Stimulated activated naive CD4-positive, alpha-beta T cell (primary cell): Measurements from ENCODE around the gene BICDL2.
A peak's percentile ranks its signal among the peaks of the same experiment; 100 is the strongest.

Experiments used
- DNase-seq, 6 experiments: peaks; one replicate each; lab custom pipeline; 2025; lab: John Stamatoyannopoulos, UW

BICDL2 gene

DNA sequence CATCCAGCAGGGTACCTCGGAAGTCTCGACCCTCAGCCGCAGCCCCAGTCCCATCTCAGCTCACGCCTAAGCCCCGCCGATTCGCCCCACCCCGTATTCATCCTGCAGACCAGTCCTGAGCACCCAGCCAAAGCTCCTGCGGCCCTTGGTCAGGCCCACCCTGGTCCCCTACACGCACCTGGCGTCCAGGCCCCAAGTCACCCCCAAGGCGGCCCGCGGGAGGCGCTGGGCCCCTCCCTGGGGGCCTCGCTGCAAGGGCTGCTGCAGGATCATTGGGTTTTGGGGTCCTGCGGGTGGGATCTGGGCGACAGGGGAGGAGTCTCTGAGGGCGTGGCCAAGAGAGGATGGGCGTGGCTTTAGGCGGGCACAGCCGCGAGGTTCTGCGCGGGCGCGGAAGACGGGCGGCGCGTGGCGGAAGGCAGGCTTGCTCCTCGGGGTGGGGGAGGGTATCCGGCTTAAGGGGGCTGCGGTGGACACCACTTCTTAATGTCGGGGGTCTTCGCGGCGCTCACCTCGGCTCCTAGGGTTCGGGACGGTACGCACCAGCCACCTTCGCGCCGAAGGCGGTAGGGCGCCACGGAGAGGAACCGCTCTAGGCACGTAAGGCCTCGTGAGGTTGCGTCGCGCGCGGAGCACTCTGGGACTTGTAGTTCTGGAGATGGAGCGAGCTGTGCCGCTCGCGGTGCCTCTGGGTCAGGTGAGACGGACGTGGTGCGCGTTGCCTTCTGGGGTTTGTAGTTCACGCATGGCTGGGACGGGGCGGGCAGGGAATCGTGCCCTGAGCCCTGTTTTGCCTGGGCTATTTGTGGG, 12.9 kb downstream of the BICDL2 start, which contains the start of the genes HCFC1R1 and THOC6:
HCFC1R1 (minus strand) TSS at position 274 of the 810 bp plus-strand sequence; CDS start at position 273, 1 bp downstream.
THOC6 (plus strand) TSS at position 367 of the 810 bp plus-strand sequence; CDS start at position 659, 292 bp downstream.
- DNase-seq: peak; percentile 90 to 98 (median 94)

DNA sequence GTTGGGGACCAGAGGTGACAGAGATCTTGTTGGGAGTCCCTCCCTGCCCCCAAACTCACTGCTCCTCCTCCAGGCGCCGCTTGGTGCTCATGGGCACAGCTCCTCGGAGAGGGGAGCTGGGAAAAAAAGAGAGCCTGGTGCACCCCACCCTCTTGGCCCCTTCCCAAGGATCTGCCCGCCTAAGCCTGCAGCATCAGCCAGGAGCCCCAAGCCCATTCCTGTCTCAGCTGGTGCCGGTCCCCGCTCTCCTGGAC, 13.4 kb downstream of the BICDL2 start:
- DNase-seq: peak in 2 of 6 experiments; percentile 31 to 60

DNA sequence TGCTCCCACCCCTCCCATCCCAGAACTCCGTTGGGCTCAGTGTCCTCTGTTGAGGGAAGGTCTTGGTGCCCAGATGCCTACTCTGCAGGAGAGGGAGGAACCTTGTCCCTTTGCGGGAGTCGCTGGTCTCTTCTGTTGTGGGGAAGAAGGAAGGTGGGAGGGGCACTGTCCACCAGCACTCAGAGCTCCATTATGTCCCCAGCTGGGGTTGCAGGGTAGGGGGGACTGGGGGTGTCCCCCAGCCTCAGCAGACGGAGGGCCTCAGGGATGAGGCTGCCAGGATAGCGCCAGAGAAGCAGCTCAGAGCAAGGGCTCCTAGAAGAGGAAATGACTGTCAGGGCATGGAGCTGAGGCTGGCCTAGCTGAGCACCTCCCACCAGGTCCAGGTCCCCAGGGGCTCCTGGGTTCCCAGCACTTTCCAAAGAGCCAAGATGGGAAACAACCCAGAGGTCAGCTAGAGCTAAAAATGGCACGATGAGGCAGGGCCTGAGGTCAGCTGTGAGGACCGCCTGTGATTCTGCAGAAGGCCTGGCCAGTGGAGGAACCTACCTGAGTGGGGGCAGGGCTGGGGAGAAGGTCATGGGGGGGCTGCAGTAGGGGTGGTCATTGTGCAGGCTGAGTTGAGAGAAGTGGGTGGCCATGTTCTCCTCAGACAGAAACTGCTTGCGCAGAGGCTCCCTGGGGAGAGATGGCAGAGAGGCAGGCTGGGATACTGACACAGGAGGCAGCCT, 13.9 kb downstream of the BICDL2 start:
- DNase-seq: peak in 2 of 6 experiments; percentile 33 to 46

DNA sequence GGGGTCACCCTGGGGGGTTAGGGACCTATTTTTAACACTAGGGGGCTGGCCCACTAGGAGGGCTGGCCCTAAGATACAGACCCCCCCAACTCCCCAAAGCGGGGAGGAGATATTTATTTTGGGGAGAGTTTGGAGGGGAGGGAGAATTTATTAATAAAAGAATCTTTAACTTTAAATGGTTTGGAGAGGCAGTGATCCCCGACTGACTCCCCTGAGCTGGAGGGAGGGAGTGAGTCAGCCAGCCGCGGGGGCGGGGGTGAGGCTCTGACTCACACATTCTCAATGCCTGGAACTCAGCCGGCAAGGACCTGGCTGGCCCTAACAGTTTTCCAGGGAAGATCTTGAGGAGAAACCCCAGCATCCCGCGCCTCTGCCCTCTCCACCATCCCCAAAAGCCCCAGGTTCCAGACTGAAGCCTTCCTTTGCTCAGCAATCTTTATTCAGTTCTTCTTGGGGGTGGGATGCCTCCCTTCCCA, 14.5 kb downstream of the BICDL2 start:
- peak in 4 of 6 experiments; percentile 21 to 67 (median 46) for DNase-seq

DNA sequence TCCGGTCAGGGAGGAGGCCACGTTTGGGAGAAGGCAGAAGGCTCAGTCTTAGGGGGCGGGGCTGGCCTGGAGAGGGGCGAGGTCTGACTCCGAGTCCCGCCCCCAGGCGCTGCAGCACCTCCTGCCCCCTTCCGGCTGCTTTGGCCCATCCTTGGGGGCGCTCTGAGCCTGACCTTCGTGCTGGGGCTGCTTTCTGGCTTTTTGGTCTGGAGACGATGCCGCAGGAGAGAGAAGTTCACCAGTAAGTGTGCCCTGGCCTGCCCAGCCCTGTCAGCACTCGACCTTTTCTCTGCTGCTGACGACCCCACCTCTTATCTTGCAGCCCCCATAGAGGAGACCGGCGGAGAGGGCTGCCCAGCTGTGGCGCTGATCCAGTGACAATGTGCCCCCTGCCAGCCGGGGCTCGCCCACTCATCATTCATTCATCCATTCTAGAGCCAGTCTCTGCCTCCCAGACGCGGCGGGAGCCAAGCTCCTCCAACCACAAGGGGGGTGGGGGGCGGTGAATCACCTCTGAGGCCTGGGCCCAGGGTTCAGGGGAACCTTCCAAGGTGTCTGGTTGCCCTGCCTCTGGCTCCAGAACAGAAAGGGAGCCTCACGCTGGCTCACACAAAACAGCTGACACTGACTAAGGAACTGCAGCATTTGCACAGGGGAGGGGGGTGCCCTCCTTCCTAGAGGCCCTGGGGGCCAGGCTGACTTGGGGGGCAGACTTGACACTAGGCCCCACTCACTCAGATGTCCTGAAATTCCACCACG, 15.1 kb downstream of the BICDL2 start:
- DNase-seq: peak; percentile 29 to 71 (median 62)

DNA sequence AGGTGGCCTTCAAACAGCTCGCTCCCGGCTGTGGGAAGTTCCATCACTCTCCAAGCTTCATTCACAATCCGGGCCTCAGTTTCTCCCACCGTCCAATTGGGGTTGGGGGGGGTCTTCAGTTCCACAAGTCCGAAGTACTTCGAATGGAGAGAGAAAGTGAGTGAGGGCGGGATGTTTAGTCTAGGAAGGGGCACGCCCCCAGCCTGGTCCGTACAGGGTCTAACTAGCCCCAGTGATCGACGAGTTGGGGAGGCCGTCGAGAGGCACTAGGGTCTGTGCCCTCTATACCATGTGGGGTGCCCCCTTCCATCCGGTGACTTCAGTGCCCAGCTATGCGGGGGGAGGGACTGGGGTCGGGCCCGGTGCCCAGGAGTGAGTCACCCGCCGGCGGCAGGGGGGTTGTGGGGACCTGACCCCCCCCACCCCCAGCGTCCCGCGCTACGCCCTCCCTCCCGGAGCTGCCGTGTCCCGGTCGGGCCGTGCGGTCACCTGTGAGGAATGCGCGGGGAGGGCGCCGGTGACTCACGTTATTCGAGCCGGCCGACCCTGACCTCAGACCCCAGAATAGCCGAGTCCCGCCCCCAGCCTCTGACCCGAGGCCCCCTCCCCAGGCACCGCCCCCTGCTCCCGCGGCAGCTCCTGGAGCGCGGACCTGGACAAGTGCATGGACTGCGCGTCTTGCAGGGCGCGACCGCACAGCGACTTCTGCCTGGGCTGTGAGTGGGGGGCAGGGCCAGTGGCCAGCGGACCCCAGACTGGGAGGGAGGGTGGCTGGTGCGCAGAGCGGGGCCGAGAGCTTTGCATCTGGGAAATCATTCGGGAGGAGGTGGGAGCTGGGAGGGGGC, 15.9 kb downstream of the BICDL2 start:
- peak in 4 of 6 experiments; percentile 27 to 57 (median 46) for DNase-seq

DNA sequence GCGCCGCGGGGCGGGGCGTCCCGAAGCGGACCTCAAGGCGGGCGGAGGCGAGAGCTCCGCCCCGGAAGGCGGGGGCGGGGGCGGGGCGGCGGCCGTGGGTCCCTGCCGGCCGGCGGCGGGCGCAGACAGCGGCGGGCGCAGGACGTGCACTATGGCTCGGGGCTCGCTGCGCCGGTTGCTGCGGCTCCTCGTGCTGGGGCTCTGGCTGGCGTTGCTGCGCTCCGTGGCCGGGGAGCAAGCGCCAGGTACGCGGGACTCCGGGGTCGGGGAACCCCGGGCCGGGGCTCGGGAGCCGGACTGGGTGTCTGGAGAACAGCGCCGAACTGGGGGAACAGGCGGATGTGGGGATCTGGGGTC, 16.5 kb downstream of the BICDL2 start, which contains the start of gene TNFRSF12A:
TNFRSF12A (plus strand) TSS at position 122 of the 357 bp plus-strand sequence; CDS start at position 152, 30 bp downstream.
- DNase-seq: peak in 5 of 6 experiments; percentile 27 to 64 (median 51)

DNA sequence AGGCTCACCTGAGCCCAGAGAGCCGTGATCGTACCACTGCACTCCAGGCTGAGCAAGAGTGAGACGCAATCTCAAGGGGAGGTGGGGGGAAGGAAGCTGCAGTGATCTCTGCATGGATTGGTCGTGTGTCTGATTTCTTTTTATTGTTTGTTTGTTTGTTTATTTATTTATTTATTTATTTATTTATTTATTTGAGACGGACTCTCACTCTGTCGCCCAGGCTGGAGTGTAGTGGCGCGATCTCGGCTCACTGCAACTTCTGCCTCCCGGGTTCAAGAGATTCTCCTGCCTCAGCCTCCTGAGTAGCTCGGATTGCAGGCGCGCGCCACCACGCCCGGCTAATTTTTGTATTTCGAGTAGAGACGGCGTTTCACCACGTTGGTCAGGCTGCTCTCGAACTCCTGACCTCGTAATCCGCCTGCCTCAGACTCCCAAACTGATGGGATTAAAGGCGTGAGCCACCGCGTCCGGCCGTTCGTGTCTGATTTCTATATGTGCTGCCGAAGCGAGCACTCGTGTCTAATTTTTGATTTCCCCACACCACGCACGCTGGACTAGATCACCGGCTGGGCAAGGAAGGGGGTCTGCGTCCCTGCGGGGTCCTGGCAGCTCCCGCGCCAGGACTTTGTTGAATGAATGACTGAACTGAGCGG, 17.0 kb downstream of the BICDL2 start:
- DNase-seq: no peak

- peak in 4 of 6 experiments; percentile 11 to 17 (median 14) for DNase-seq
These were observed 18.8 kb downstream of the BICDL2 start, which contains the start of gene CLDN6 for GRCh38 chr16:3017794-3018506. CLDN6 (minus strand) TSS chr16:3018183; CDS start chr16:3016021, 2,162 bp downstream.

DNA sequence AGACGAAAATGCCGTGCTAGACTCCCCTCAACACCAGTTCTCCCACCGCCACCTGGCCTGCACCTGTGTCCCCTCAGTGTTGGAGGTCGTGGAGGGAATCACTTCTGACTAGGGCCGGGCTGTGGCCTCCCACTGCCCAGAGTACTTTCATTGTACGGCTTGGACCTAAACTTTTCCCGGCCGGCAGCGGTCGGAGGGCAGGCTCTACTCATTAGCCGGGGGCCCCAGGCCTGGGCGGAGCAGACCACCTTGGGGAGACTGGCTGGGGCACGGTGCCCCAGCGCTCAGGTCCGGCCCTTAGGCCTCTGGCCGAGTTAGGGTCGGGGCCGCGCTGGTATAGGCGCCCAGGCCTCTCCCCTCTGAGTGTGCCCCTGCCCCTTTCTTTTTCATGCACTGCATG, 19.4 kb downstream of the BICDL2 start:
- no peak for DNase-seq

- no peak for DNase-seq
These were observed 20.8 kb downstream of the BICDL2 start for GRCh38 chr16:3015865-3016521.

- DNase-seq: no peak
These were observed 21.8 kb downstream of the BICDL2 start for GRCh38 chr16:3014971-3015370.

GRCh38 chr16:3013998-3014690, 22.6 kb downstream of the BICDL2 start:
- no peak for DNase-seq

DNA sequence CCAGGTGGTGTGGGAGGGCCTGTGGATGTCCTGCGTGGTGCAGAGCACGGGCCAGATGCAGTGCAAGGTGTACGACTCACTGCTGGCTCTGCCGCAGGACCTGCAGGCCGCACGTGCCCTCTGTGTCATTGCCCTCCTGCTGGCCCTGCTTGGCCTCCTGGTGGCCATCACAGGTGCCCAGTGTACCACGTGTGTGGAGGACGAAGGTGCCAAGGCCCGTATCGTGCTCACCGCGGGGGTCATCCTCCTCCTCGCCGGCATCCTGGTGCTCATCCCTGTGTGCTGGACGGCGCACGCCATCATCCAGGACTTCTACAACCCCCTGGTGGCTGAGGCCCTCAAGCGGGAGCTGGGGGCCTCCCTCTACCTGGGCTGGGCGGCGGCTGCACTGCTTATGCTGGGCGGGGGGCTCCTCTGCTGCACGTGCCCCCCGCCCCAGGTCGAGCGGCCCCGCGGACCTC, 23.2 kb downstream of the BICDL2 start:
- DNase-seq: no peak

GRCh38 chr16:3012828-3013420, 23.8 kb downstream of the BICDL2 start, which contains the start of gene CLDN9:
CLDN9 (plus strand) TSS chr16:3012923; CDS start chr16:3013363, 440 bp downstream.
- no peak for DNase-seq

GRCh38 chr16:3012246-3012645, 24.5 kb downstream of the BICDL2 start:
- no peak for DNase-seq

DNA sequence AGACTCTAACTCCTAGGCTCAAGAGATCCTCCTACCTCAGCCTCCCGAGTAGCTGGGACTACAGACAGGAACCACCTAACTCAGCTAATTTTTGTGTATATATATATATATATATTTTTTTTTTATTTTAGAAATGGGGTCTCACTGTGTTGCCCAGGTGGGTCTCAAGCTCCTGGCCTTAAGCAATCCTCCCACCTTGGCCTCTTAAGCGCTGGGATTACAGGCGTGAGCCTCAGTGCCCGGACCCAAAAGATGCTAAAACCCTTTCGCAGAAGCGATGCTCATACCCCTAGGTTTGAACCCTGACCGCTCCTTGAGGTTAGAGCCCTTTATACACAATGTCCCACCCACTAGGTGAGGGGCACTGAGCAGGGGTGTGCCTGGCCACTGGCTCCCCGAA, 26.2 kb downstream of the BICDL2 start:
- DNase-seq: no peak
